PC-3 (cell line): Measurements from ENCODE around the gene TMEM256. TPM values are rescaled to one million over a fixed set of nuclear protein-coding genes. Genes with fewer than 3 reads are reported as not detected.
A peak's percentile ranks its signal among the peaks of the same experiment; 100 is the strongest.

Source experiments
- ATAC-seq: fragments of 200-7000 bp; cut with Tn5 transposase; 2 replicates; pipeline ENCODE4 v1.9.1; 2020; ENCODE audit warnings: mild to moderate bottlenecking, moderate library complexity
- BruUV-seq: library from RNA; stranded (reverse); fragments of 400-500 nt; replicated peaks from 2 replicates; lab custom pipeline; 2021; lab: Mats Ljungman, UMichigan
- CTCF ChIA-PET: fragments of 300-600 bp; sonication (Branson Sonifier 250); formaldehyde crosslinking; loops from one replicate; lab custom pipeline; 2022; ENCODE audit warnings: antibody characterized with exemption; lab: Charles Lee
- POLR2A ChIA-PET: fragments of 300-600 bp; sonication (Branson Sonifier 250); formaldehyde crosslinking; loops from one replicate; lab custom pipeline; 2022; ENCODE audit warnings: antibody characterized with exemption; ENCODE audit not compliant: unreplicated experiment; lab: Charles Lee
- DNase-seq: peaks from one replicate; pipeline ENCODE4 v3.0.0-alpha.2; 2015
- H2AFZ ChIP-seq: fragments of 300-600 bp; sonication (generic); 2 replicates; pipeline ENCODE4 v1.6.0; 2016; ENCODE audit warnings: antibody characterized with exemption, low read length
- H3F3A ChIP-seq: fragments of 300-600 bp; sonication (generic); one replicate; pipeline ENCODE4 v1.6.0; 2017; ENCODE audit warnings: antibody characterized with exemption, low read length, control low read depth, mild to moderate bottlenecking; ENCODE audit not compliant: unreplicated experiment
- H3K27ac ChIP-seq: fragments of 300-600 bp; sonication (generic); 2 replicates; pipeline ENCODE4 v1.5.1; 2016; ENCODE audit warnings: mild to moderate bottlenecking, low read length
- H3K27me3 ChIP-seq: fragments of 300-600 bp; sonication (generic); 2 replicates; pipeline ENCODE4 v1.6.1; 2016; ENCODE audit warnings: low read length, mixed read lengths
- H3K36me3 ChIP-seq: fragments of 300-600 bp; sonication (generic); 2 replicates; pipeline ENCODE4 v1.6.1; 2016; ENCODE audit warnings: low read depth, mixed run types, low read length, mixed read lengths
- H3K4me1 ChIP-seq: fragments of 300-600 bp; sonication (generic); 2 replicates; pipeline ENCODE4 v1.5.1; 2016; ENCODE audit warnings: low read length; ENCODE audit not compliant: insufficient read depth
- H3K4me2 ChIP-seq: fragments of 300-600 bp; sonication (generic); 2 replicates; pipeline ENCODE4 v1.6.0; 2016; ENCODE audit warnings: low read length
- H3K4me3 ChIP-seq: fragments of 300-600 bp; sonication (generic); 2 replicates; pipeline ENCODE4 v1.5.1; 2016; ENCODE audit warnings: mild to moderate bottlenecking, low read length, mixed read lengths
- H3K79me2 ChIP-seq: fragments of 300-600 bp; sonication (generic); 2 replicates; pipeline ENCODE4 v1.6.1; 2017; ENCODE audit warnings: low read length, mixed read lengths
- H3K9ac ChIP-seq: fragments of 300-600 bp; sonication (generic); 2 replicates; pipeline ENCODE4 v1.6.0; 2016; ENCODE audit warnings: mild to moderate bottlenecking, low read length
- H3K9me2 ChIP-seq: fragments of 300-600 bp; sonication (generic); replicated peaks from 2 replicates; pipeline ENCODE4 v1.6.1; 2016; ENCODE audit warnings: mixed run types, low read length, mixed read lengths
- H3K9me3 ChIP-seq: fragments of 300-600 bp; sonication (generic); 2 replicates; pipeline ENCODE4 v1.6.1; 2016; ENCODE audit warnings: low read length, mixed read lengths
- H4K20me1 ChIP-seq: fragments of 300-600 bp; sonication (generic); 2 replicates; pipeline ENCODE4 v1.6.1; 2016; ENCODE audit warnings: low read length, mixed read lengths
- EZH2 ChIP-seq: fragments of 300-600 bp; sonication (generic); IDR thresholded peaks from one replicate; pipeline ENCODE4 v1.6.1; 2017; ENCODE audit warnings: antibody characterized with exemption, mild to moderate bottlenecking, low read length; ENCODE audit not compliant: unreplicated experiment
- EZH2phosphoT487 ChIP-seq: fragments of 300-600 bp; sonication (generic); IDR thresholded peaks from 2 replicates; pipeline ENCODE4 v1.6.1; 2018; ENCODE audit warnings: mild to moderate bottlenecking, antibody characterized with exemption, low read length, borderline replicate concordance
- intact Hi-C: fragments of 100-400 bp; cut with micrococcal nuclease; formaldehyde crosslinking; loops from 2 replicates; pipeline ENCODE4 v1.9.0; 2023
- total RNA-seq: library from RNA; depleted of rRNA; stranded (reverse); fragments of >200 nt; gene quantifications from 2 replicates; pipeline ENCODE4 v1.2.3, GENCODE V29; 2014
- TF ChIP-seq, protein P1 (sequence below): fragments of 300-600 bp; sonication (generic); conservative IDR thresholded peaks from 2 replicates; pipeline ENCODE4 v1.5.1; 2017; ENCODE audit warnings: antibody characterized with exemption, low read depth, mild to moderate bottlenecking, low read length

Gene TMEM256
- total RNA-seq, 1 experiment from 2014 or later, result 82.4 TPM

DNA sequence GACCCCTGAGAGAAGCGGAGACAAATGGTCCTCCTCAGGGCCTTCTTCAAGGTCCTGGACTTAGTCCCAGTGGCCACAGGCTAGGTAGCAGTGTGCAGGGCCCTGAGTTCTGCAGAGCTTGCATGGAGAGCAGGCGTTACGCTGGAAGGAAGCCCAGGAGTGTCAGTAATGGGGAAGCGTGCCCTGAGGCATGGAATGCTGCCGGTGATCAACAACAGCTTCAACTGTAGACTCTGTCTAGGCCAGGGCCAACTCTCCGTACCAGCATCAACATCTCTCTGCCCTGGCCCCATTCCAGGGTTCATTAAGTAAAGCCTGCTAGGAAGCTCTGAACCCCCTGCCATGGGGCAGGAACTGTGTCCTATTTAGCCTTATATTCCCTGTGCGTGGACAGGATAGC, 23.6 kb downstream of the TMEM256 start:
- ATAC-seq, result no peak
- H3K9ac ChIP-seq, result peak overlapping the region; percentile 73
- no peaks in the 10 kb centered on the region for H3K36me3 ChIP-seq
- H3K9me3 ChIP-seq, result no peaks in the 10 kb centered on the region
- H3K4me2 ChIP-seq, result peak overlapping the region; percentile 95
- no TSS peak for BruUV-seq
- no peaks in the 10 kb centered on the region for H3K9me2 ChIP-seq
- ChIA-PET CTCF (no interaction called here), POLR2A (no interaction called here)
- intact Hi-C loops, result no loop called here
- no peaks in the 10 kb centered on the region for H3F3A ChIP-seq
- peak overlapping the region; percentile 87 for H3K4me3 ChIP-seq
- TF ChIP-seq EZH2, result no peak
- no peak for TF ChIP-seq EZH2phosphoT487
- TF ChIP-seq, protein P1, sequence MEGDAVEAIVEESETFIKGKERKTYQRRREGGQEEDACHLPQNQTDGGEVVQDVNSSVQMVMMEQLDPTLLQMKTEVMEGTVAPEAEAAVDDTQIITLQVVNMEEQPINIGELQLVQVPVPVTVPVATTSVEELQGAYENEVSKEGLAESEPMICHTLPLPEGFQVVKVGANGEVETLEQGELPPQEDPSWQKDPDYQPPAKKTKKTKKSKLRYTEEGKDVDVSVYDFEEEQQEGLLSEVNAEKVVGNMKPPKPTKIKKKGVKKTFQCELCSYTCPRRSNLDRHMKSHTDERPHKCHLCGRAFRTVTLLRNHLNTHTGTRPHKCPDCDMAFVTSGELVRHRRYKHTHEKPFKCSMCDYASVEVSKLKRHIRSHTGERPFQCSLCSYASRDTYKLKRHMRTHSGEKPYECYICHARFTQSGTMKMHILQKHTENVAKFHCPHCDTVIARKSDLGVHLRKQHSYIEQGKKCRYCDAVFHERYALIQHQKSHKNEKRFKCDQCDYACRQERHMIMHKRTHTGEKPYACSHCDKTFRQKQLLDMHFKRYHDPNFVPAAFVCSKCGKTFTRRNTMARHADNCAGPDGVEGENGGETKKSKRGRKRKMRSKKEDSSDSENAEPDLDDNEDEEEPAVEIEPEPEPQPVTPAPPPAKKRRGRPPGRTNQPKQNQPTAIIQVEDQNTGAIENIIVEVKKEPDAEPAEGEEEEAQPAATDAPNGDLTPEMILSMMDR, result no peak
- H3K27ac ChIP-seq, result no peak overlapping the region
- H3K4me1 ChIP-seq, result peaks cover 6% of the 10 kb centered on the region; the same call in 1 of the 2 replicates
- no peaks in the 10 kb centered on the region for H4K20me1 ChIP-seq
- no peaks in the 10 kb centered on the region for H3K27me3 ChIP-seq
- H3K79me2 ChIP-seq, result peaks cover 4% of the 10 kb centered on the region; the same call in 1 of the 2 replicates
- peak; percentile 11 for DNase-seq
- peak overlapping the region; percentile 86 for H2AFZ ChIP-seq

DNA sequence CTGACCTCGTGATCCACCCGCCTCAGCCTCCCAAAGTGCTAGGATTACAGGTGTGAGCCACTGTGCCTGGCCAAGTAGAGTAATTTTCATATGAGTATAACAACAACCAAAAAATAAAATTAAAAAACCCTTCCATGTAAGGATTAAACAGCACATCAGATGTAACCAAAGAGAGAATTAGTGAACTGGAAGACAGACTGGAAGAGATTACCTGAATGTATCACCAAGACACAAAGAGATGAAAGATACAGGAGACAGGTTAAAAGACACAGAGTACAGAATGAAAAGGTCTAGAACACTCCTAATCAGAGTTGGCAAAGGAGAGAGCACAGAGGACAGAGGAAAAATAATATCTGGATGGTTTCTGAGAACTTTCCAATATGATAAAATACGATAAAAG, 24.8 kb downstream of the TMEM256 start:
- Histone ChIP-seq H3K79me2 (peaks cover 4% of the 10 kb centered on the region; the same call in 1 of the 2 replicates), H3K9me3 (no peaks in the 10 kb centered on the region), H3K27ac (no peak overlapping the region), H3K4me1 (peaks cover 6% of the 10 kb centered on the region; the same call in 1 of the 2 replicates), H3K9me2 (no peaks in the 10 kb centered on the region), H3K4me3 (no peak overlapping the region), H3K4me2 (no peak overlapping the region), H4K20me1 (no peaks in the 10 kb centered on the region), H3K27me3 (no peaks in the 10 kb centered on the region), H2AFZ (no peak overlapping the region), H3F3A (no peaks in the 10 kb centered on the region), H3K36me3 (no peaks in the 10 kb centered on the region), H3K9ac (no peak overlapping the region)
- DNase-seq (no peak), ATAC-seq (no peak)
- BruUV-seq, result no TSS peak
- POLR2A ChIA-PET, result no interaction called here
- TF ChIP-seq, protein P1, result no peak
- TF ChIP-seq EZH2phosphoT487, result no peak
- no peak for TF ChIP-seq EZH2
- intact Hi-C loops, result no loop called here
- CTCF ChIA-PET, result no interaction called here

DNA sequence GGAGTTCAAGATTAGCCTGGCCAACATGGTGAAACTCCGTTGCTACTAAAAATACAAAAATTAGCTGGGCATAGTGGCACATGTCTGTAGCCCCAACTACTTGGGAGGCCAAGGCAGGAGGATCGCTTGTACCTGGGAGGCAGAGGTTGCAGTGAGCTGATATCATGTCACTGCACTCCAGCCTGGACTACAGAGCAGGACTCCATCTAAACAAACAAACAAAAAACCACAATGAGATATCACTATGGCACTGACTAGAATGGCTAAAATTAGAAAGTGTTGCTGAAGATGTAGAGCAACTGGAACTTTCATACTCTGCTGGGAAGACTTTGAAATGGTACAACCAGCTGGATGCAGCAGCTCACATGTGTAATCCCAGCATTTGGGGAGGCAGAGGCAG, 29.5 kb downstream of the TMEM256 start:
- Histone ChIP-seq H3K9me2 (no peaks in the 10 kb centered on the region), H3F3A (no peaks in the 10 kb centered on the region), H3K4me1 (no peaks in the 10 kb centered on the region), H3K27ac (no peak overlapping the region), H3K27me3 (no peaks in the 10 kb centered on the region), H3K9me3 (no peaks in the 10 kb centered on the region), H2AFZ (no peak overlapping the region), H3K36me3 (no peaks in the 10 kb centered on the region), H3K9ac (no peak overlapping the region), H4K20me1 (no peaks in the 10 kb centered on the region), H3K79me2 (no peaks in the 10 kb centered on the region), H3K4me3 (no peak overlapping the region), H3K4me2 (no peak overlapping the region)
- DNase-seq, result no peak
- TF ChIP-seq, protein P1, result no peak
- TF ChIP-seq EZH2phosphoT487 (no peak), EZH2 (no peak)
- POLR2A ChIA-PET, result no interaction called here
- CTCF ChIA-PET, result no interaction called here
- intact Hi-C loops, result no loop called here
- BruUV-seq, result no TSS peak
- no peak for ATAC-seq
